GM21786 (cell line): ENCODE measurements around the gene HS6ST1.

Experiments
- ATAC-seq: cut with Tn5 transposase; IDR thresholded peaks from one replicate; pipeline ENCODE4 v1.9.1; 2021; ENCODE audit not compliant: unreplicated experiment

HS6ST1 gene

DNA sequence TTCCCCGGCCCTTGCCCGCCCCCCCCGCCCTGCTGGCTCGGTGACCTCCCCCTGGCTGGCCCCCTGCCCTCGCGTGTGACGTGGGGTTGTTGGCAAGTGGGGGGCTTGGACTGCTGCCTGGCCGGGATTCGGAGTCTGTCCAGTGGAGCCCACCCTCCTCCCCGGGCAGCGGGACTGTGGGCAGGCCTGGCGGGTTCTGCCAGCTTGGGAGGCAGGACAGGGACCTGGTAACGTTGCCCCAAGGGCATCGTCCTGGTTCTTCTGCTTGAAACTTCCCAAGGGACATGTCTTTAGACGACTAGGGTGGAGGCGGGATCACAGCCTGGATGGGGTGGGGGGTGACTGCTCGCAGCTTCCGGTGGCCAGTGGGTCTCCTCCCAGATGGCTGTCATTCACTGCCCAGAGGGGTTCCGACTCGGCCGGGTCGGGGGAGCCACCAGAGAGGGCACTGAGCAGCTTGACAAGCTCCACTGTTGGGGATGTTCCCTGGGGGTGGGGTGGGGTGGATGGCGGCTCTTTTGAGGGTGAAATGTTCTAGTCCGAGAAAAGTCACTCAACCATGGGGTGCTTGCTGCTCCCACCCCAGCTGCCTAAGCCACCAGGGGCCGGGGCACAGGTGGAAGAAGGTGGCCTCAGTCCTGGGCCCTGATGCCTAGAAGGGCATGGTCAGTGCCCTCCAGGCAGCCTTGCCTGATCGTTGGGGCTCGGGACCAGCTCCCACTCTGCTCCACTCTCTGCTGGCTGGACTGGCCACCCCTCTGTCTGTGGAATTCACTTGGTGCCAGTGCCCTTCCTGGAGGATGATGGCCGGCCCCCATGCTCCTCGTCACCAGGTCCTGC is 4.3 kb upstream of the HS6ST1 start:
- ATAC-seq = no peak

DNA sequence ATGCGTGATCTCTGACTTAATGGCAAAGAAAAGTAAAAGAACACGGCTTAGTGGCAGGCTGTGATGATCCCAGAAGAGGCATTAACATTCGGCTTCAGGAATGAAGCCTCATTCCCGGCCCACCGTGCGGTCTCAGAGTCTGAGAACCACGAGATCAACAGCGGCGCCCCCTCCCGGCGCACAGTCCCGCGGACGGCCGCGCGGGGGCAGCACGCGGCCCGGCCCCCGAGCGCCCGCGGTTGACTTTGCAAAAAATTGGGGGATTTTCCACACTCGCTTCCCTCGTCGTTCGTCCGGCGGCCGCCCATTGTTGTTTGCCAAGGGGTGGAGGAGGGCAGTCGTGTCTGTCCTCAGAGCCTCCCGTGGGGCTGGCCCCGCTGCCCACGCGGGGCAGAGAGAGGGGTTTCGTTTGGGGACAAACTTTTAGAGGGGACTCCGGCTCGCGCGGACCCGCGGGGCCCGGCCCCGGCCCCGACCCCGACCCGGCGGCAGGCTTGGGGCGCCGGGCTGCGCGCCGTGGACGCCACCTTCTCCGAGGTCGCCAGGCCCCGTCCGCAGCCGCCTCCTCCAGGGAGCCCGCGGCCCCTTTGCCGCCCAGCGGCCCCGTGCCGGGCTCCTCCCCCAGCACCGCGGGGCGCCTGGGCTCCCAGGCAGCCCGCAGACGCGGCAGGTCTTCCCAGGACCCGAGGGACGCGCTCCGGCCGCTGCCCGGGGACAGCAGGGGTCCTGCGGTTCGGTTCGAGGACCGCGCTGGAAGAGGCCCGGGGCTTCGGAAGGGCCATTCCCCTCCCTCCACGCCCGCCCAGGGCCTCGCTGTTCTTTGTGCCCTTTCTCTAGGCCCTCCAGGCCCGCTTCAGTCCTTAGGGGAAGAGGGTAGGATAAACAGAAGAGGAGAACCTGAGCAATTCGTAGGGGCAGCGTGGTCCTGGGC is 3.4 kb upstream of the HS6ST1 start:
- peak; percentile 44 for ATAC-seq

DNA sequence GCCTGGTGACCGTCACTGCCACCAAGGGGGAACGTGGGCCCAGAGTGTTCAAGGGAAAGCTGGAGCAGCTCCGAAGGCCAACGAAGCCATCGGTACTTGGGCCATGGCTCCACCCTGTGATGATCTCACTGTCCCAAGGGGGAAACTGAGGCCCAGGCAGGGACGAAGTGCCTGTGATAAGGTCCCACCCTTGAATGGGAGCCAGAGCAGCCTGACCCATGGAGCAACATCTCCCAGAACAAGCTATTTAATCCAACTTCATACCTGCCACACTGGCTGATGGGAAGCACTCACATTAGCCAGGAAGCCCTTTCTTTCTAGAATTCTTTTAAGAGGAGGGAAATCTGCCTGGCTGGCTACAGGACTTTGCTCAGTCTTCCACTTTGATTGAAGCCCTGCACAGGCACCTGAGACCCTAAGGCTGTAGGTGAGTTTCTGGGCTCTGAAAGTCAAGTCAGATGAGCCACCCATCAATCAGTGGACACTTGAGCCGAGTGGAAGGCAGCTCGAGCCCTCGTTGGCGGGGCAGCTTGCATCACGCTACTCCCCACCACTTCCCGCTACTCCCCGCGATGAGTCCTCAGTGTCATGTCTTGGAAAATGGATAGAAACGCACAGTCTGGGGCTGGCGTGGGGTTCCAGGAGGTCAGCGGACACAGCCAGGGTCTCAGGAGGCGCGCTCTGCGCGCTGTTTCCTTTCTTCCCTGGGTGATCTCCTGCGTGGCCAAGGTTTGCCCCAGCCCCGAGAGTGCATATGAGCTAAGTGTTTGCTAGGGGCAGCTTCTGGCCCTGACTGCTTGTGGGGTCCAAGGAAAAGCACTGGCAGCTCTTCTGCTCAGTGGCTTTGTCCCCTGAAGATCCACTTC is 2.5 kb upstream of the HS6ST1 start:
- no peak for ATAC-seq

DNA sequence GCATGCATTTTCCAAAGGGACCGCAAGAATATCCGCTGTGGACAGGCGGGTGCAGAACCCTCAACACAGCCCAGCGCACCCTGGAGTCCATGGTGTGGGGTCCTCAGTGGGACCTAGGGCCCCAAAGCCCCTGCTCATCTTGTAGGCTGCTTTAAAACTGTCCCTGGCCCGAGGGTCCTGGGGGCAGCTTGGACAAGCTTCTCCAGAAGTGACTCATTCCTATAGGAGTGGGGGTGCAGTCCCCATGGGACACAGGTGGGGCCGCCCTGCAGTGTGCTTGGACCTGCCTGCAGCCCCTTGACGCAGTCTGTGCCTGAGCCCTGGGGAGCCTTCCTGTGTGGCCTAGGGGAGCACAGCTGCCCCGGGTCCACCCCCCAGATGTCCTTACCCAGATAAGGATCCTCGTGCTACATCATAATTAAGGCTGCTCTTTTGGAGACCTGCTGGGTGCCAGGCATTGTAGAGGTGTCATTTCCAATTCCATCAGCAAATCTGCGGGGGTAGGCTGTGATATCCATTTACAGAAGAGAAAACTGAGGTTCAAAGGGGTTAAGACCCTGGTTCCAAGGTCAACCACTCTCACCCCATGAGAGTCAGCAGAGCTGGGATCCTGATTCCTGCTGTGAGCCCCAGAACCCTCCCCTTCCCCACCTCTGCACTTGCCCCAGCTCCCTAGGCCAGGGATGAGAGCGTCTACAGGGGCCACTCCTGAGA is 1.7 kb upstream of the HS6ST1 start:
- ATAC-seq = no peak

DNA sequence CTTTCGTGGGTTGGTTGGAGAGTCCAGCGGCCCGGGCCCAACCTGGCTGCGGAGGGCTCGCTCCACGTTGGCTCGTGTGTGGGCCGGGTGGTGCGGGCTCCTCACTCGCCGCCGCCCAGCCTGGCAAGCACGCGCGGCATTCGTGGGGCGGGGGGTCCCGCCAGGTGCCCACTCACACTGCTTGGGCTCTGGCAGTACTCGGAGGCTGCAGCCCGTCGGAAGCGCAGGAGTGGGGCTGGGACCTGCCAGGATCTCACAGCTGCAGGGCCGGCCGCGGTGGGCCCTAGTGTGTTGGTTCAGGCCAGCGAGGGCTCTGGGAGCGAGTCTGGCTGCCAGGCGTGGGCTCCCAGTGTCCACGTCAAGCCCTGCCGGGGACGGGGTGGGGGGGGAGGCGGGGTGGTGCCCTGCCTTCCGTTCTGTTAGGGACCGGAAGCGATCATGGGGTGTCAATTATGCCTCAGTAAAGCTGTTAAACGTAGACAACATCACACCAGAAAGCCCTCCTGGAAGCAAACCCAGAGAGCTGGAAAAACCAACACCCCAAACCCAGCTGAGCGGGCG is 1.0 kb upstream of the HS6ST1 start:
- ATAC-seq = no peak

DNA sequence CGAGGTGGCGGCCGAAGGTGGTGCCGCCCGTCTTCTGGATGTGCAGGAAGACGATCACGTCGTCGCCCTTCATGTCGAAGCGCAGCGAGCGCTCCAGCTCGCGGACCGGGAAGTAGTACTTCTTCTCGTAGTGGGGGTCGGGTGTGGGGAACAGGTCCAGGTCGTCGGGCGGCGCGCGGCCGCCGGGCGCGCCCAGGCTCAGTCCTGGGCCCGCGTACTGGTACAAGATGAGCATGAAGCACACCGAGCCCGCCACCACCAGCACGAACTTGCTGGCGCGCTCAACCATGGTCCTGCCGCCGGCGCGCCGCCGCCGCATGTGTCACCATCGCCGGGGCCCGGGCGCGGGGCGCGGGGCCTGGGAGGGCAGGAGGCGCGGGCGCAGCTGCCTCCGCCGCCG is 423 bp downstream of the HS6ST1 start:
- peak; percentile 5 for ATAC-seq

DNA sequence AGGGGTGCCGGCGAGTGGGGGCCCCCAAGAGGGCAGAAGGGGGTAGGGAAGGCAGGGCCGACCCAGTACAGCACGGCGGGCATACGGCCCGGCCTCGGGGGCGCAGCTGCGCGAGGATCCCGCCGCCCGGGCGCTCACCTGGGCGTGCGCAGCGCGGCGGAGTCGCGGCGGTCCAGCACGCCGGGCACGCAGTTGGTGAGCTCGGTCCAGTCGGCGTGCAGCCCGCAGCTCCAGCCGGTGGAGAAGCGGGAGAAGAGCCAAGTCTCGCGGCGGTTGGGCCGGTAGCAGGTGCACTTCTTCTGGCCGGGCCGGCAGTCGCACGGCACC is 806 bp downstream of the HS6ST1 start:
- peak; percentile 0 for ATAC-seq

DNA sequence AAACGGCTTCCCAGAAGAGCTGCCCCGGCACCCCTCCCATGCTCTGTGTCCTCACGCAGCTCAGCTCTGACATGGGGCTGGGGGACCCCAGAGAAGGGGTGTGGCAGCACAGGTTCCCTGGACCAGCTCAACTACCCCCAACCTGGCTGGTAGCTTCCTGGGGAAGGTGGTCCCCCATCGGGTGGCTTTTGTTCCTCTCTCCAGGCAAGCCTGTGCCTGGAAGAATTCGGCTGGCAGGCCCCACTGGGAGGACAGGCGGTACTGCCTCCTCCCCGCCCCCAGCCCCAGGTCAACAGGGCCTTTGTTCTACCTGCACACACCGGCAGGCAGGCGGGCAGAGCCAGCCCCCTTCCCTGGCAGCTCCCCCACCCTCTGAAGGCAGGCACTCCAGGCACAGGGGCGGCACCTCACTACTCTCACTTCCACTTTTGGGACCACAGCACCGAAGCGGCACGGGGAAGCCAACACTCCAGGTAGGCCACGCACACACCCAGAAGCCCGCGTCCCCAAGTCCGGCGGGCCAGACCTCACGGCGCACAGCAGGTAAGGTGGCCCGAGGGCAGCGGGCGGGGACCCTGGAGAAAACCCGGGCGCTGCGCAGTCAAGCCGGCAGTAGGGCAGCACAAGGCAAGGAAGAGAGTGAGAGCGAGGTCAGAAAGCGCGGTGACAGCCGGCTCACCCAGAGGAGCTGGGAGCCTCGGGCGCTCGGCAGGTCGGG is 1.3 kb downstream of the HS6ST1 start:
- ATAC-seq = peak; percentile 62

DNA sequence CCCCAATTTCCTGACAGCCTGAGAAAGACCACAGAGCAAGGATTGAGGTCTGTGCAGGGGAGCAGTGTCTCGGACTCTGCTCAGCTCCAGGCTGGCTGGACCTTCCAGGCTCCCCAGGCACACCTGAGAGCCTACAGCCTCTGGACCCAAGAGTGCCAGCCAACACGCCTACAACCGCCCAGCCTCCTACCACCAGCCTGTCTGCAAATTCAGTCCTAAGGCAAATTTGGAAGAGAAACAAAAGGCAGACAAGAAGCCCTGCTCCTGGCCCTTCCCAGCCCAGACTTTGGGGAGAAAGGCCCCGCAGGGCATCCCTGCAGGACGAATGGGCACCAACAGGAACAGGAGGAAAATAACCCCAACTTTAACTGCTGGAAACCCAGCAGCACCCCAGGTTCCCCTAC is 1.9 kb downstream of the HS6ST1 start:
- no peak for ATAC-seq

DNA sequence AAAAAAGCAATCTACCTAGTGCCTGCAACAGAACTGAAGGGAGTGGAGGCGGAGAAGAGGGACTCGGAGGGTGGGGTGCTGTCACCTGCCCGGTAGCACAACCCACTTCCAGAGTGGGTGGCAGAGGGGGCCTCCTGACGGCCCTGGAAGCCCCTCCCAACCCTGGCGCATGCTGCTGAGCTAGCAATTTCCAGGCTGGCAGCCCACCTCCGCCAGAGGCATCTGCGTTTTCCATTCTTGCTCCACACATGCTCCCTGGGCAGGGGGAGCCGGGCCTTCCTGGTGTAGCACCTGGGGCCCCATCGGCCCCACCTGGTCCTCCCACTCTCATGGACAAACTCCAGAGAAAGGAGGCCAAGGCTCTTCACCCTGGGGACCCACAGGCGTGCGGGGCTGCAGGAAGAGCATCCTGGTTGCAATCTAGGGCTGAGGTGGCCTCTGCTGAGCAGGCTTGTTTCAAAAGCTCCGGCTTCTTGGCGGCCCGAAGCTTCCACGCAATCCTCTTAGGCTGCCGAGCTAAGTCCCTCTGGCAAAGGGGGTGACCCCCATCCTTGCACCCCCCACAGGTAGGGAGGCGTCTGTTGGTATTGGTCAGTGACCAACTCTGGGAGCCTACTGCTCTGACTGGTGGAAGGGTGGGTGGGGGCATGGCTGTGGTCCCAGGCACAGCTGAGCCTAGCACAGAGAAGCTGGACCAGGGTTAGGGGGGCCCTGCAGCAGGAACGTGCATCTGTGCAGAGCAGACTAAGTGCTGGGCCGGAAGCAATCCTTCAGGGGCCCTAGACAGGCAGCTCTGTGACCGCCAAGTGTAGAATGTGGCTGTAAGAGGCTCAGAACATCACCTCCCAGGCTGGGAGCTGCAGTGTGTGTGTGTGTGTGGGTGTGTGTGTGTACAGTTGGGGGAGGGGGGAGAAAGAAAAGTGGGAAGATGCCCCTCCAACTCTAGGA is 2.6 kb downstream of the HS6ST1 start:
- ATAC-seq = no peak

DNA sequence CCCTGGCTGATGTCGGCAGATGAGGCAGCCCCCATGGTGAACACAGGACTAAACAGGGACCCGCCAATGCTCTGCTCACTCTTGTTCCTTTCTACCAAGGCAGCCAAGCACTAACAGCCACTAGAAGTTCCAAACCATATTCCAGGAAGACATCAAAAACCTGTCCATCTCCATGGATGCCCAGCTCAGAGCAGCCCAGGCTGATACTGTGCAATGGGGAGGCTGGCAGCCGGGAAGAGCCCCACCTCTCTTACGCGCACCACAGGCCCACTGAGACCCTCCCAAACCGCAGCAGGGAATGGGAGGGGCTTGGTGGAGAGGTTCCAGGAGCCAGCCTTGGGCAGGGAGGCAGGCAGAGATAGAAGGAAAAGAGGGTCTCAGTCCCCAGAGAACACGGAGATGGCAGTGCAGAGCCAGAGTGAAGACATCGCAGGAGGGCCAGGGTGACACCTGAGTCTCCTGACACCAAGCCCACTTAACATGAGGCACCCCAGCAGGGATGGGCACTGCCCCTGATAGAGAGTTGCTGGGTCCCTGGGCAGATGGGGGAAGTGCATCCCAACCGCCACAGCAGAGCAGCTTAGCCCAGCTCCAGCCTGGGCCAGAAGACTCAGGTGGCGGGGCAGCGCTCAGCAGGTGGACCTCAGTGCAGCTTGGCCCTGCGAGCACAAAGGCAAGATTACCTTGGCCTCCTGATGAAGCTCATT is 3.4 kb downstream of the HS6ST1 start:
- no peak for ATAC-seq

DNA sequence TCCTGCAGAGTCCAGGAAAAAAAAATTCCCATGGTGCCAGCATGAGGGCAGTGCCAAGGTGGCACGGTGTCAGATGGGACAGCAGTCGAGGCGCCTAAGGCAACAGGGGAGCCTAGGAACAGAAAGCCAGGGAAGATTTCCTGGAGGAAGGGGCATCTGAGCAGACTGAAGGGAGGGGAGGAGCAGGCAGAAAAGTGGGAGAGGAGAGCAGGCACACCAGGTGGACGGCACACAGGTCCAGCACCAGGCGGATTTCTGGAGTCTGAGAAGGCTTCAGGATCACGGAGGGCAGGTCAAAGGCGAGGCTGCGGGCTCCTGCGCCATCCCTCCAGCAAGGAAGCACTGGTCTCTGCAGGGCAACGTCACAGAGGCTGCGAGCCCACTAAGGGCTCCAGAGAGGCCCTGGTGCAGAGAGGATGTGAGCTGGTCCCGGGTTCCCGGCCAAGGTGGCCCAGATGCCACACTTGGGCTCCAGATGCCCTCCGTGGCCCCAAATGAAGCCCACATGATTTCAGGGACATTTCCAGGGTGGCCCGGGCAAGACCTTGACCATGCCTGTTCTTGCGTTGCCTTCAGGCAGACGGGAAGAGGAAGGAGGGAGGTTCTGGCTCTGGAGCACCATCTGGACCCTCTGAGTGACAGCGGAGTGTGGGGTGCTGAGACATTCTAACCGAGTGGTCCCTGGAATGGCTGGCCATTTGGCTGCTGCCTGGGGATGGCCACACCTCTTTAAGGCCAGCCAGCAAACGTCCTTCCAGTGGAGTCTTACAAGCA is 4.1 kb downstream of the HS6ST1 start:
- ATAC-seq = no peak

DNA sequence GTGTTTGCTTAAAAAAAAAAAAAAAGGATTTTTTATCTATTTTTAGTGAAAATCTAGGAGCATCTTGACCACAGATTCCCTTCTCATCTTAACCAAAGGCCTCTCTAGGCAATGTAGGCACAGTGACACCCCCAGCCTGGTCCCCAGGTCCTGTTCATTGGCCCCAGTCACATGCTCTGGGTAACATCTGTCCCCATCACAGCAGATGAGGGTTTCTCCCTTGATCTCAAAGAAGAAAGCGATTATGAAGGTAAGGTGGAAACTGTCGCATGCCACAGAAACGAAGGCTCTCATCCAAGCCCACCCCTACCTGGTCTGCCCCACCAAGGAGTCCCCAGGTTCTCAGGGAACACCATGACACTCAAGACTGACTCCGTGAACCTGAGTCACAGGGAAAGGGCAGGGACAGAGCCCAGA is 4.7 kb downstream of the HS6ST1 start:
- ATAC-seq = no peak

DNA sequence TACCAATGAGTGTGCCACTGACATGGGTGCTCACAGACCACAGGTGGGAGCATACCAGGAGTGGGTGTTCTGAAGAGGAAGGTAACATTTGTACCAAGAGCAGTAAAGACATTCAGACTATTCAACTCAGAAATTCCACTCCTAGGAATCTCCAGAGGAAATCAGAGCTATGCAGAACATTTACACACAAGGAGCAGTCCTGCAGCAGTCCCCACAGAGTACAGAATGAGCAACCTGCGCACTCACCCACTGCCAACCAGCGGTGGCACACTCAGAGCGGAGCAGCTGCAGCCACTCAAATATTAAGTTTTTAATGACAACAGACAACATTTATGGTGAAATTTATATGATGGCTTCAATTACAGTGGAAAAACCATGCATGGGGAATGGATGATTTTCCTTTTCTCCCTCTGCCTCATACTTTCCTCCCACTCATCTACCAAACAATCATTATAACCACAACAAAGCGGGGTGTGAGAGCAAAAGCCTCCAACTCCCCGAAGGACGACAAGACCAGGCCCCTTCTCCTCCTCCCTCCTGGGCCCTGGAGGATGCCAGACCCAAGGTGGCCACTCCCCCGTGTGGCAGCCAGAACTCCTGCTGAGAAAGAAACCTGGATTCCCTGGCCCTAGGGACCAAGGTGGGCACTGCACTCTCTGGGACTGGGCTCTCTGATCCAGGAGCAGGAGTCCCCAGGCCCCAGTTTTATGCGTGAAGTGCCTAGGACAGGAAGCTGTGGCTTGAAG is 5.4 kb downstream of the HS6ST1 start:
- ATAC-seq = no peak

DNA sequence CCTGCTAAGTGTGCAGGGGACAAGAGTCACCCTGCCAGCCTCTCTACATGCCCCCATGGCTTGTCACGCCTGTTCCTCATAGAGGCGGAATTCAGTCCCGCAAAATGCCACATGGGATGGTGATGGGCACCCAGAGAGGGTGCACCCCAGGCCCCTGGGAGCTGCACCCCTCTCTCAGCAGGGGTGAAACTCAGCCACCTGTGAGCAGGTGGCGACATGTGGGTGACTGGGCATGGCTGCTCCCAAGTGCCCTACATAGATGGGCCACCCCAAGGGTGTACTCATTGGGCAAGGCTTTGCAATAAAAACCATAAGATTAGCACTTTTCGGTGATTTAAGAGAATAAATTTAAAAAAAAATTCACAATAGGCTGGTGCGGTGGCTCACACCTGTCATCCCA is 6.3 kb downstream of the HS6ST1 start:
- no peak for ATAC-seq

DNA sequence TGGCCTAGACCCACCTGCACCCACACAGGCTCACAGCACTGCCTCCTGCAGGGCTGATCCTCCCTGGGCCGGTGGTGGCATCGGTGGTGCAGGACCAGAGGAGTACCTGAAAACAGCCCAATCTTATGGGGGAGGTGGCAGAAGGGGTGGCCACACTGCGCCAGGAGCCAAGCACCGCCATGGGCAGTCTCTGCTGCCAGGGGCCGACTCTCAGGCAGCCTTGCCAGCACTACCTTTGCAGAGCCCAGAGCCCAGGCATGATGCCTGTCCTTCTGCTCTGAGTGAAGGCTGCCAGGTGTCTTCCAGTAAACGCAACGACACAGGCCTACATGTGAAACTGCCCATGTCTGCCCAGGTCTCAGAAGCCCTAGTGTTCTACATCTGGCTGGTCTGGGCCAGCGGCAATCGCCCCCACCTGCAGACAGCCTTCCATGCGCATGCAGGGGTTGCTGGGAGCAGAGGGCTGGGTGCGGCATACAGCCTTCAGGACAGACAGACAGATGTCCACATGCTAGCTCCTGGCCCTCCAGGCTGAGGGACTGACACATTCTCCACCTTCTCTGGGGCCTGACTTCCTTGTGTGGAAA is 6.8 kb downstream of the HS6ST1 start:
- no peak for ATAC-seq
